ENCODE data around the gene MSN. TPM values are rescaled to one million over a fixed set of nuclear protein-coding genes. Genes with fewer than 3 reads are reported as not detected.
"Not testable (repeated sequence)": the region's sequence is repeated elsewhere in the genome, so short reads cannot be mapped to it uniquely, and the experiment has no call there.

Gene MSN
- total RNA-seq: 77.5 TPM

GRCh38 chrX:65667503-65668376 is at the start of gene MSN:
MSN (plus strand) TSS chrX:65667654; CDS start chrX:65667842, 188 bp downstream.
- no peak for DNase-seq

- not testable (repeated sequence) for DNase-seq
Observed at GRCh38 chrX:65620096-65620705, 47.3 kb upstream of the MSN start.

- DNase-seq: no peak
Observed at GRCh38 chrX:65630771-65631170, 36.7 kb upstream of the MSN start.

DNA sequence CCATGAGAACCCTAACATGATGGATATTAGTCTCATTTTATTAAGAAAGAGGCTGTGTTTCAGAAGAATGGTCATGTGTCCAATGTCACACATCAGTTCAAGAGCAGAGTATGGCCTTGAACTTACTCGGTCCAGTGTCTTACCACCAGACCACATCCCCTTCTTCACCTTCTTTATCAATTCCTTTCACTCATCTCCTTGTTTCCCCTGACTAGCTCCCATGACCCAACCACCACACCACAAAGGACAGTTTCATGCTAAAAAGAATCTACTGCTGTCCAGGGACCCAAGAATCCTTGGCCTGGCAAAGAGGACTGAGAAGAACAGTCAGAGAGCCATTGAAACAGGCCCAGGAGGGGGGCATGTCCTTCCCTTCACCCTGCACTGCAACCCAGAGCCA is 33.6 kb upstream of the MSN start:
- DNase-seq: no peak

DNA sequence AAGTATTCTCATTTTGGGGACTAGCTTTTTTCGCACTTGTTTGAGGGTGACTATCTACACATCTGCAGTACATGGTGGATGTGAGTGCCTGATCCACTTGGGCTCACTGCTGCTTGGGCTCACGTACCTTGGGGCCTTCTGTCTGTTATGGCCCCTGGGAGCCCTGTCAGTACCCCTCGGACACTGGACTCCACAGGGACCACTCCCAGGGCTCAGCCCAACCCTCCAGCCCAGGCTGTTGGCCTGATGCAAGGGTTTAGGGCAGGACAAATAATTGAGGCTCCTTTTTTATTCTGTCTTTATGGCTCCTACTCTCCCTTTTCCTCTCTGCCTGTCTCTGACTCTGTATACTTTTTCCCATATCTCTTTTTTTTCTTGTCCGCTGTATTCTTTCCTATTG is 32.7 kb upstream of the MSN start:
- DNase-seq: no peak

DNA sequence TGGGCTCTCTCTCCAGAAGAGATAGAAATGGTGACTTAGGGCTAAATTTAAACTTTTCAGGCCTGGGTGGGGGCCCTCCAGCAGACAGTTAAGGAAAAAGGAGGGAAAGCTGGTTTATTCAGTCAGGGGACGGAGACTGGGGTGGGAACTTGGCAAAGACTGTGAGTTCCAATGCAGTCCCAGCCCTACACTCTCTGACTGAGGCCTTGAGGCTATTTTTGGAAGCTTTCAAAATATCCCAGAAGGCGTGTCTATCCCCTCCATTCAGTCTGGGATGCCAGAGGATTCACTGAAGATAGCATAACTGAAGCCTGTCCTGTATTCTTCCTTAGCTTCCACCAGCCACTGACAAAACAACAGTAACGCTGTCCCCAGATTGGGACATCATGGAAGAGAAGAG is 32.1 kb upstream of the MSN start:
- DNase-seq: peak; percentile 50

- no peak for DNase-seq
Observed at GRCh38 chrX:65635822-65636221, 31.6 kb upstream of the MSN start.

DNA sequence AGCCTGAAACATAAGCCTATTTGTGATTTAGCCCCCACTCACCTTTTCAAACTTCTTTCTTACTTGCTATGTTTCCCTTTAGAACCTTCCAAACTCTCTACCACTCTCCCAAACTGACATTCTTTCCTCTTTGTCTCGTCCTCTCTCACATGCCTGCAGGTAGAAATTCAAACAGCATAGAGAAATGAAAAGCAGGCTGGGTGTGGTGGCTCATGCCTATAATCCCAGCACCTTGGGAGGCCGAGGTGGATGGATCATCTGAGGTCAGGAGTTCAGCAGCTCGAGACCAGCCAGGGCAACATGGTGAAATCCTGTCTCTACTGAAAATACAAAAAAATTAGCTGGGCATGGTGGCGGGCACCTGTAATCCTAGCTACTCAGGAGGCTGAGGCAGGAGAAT is 31.2 kb upstream of the MSN start:
- DNase-seq: not testable (repeated sequence)

DNA sequence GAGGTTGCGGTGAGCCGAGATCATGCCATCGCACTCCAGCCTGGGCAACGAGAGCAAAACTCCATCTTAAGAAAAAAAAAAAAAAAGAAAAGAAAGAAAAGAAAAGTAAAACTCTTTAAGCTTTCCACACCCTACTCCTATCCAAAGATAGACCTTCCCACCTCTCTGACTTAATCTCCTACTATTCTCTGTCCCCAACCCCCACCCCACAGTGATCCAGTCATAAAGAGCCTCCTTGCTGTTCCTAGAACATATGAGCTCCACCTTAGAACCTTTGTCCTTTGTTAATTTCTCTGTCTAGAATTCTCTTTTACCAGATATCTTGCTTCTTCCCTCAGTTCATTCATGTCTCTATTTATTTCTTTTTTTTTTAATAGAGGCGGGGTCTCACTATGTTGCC is 30.1 kb upstream of the MSN start:
- no peak for DNase-seq

- DNase-seq: no peak
Observed at GRCh38 chrX:65642914-65643491, 24.5 kb upstream of the MSN start.

- DNase-seq: no peak
Observed at GRCh38 chrX:65643531-65644052, 23.9 kb upstream of the MSN start.

DNA sequence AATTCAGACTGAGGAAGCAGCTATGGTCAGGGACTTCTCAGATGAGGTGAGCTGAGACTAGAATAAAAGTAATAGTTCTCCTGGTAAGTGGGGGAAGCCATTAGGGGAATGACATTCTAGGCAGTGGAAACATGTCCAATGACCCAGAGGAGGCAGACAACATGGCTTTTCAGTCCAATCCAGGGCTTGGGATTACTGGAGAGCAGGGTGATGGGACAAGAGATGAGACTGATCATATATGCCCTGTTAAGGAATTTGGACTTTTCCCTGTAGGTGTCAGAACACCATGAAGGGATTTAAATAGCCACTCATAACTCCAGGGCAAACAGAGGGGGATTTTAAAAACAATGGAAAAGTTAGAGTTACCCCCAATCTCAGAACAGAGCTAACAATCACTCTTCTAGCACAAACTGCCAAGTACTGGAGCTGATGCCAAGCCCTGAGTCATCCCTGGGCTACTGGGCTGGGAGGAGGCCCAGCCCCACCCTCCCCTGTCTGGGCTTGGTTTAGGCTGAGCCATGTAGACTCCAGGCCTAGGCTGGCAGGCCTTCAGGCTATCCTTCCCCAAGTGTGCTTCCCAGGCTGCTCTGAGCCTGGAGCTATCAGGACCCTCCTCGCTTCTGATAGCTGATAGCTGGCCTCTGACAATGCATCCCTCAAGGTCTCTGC is 22.7 kb upstream of the MSN start:
- peak; percentile 48 for DNase-seq

GRCh38 chrX:65647801-65648200 is 19.7 kb upstream of the MSN start:
- no peak for DNase-seq

GRCh38 chrX:65652098-65652497 is 15.4 kb upstream of the MSN start:
- DNase-seq: no peak

- not testable (repeated sequence) for DNase-seq
Observed at GRCh38 chrX:65657009-65657441, 10.4 kb upstream of the MSN start.

DNA sequence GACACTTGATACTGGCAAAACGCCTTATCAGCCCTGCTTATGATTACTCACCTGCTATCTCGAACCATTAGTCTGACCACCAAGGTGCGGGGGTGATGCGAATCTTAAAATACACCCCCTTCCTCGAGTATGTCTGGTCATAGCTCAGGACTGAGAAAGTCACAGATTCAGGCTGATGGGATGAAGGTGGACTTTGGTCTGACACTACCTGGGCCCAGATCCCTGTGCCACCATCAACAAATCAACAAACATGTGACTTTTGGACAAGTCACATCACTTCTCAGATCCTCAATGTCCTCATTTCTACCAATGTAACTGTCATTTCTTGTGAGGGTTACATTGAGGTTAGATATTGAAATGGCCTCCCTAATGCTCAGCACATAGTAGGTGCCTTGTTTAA is 9.8 kb upstream of the MSN start:
- DNase-seq: no peak

GRCh38 chrX:65658229-65658628 is 9.2 kb upstream of the MSN start:
- no peak for DNase-seq

- DNase-seq: no peak
Observed at GRCh38 chrX:65667157-65667502, 324 bp upstream of the MSN start.

GRCh38 chrX:65668377-65669310 is 1.2 kb downstream of the MSN start:
- DNase-seq: peak; percentile 38

DNA sequence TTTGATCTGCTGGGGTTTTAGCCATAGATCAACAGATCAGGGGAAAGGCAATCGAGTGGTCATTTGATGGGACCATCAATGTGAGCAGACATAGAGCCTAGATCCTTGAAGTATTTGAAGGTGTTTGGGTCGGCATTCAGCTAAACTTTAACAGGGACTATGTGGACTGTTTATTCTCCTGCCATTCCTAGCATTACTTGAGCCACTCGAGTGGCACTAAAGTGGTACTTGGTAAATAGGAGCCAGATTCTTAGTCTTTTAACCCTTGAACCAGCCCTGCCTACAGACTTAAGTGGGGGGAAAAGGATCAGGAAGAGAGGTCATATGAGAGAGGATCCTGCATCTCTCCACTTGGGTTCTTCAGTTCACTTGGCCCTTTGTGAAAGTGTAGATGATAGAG is 3.8 kb downstream of the MSN start:
- DNase-seq: no peak

GRCh38 chrX:65671966-65672365 is 4.5 kb downstream of the MSN start:
- peak; percentile 18 for DNase-seq

GRCh38 chrX:65673857-65674203 is 6.4 kb downstream of the MSN start:
- no peak for DNase-seq

Data from skin of body (tissue), 2 donors.